ENCODE results near the gene PRAMEF26.
"Not testable (repeated sequence)": the region's sequence is repeated elsewhere in the genome, so short reads cannot be mapped to it uniquely, and the experiment has no call there.

The PRAMEF26 gene

GRCh38 chr1:13155909-13156308, at the start of gene PRAMEF26:
PRAMEF26 (minus strand) TSS chr1:13156009; CDS start chr1:13153095, 2,914 bp downstream.
- DNase-seq, result not testable (repeated sequence)

- DNase-seq, result not testable (repeated sequence)
Measured at GRCh38 chr1:13201309-13201708, 45.5 kb upstream of the PRAMEF26 start, which contains the start of gene PRAMEF13. PRAMEF13 (minus strand) TSS chr1:13201409; CDS start chr1:13199589, 1,820 bp downstream.

GRCh38 chr1:13171548-13171947, 15.7 kb upstream of the PRAMEF26 start, which contains the start of gene PRAMEF9:
PRAMEF9 (plus strand) TSS chr1:13171848; CDS start chr1:13175281, 3,433 bp downstream.
- DNase-seq, result not testable (repeated sequence)

- DNase-seq, result not testable (repeated sequence)
Measured at GRCh38 chr1:13165531-13165930, 9.7 kb upstream of the PRAMEF26 start, which contains the start of gene HNRNPCL4. HNRNPCL4 (minus strand) TSS chr1:13165631; CDS start chr1:13165467, 164 bp downstream.

- not testable (repeated sequence) for DNase-seq
Measured at GRCh38 chr1:13116754-13117153, 39.1 kb downstream of the PRAMEF26 start, which contains the start of gene HNRNPCL2. HNRNPCL2 (minus strand) TSS chr1:13116854; CDS start chr1:13116400, 454 bp downstream.
